GM19463 (cell line): Measurements from ENCODE around the gene HEXIM1.

ENCODE experiments used
- ATAC-seq: cut with Tn5 transposase; IDR thresholded peaks from one replicate; pipeline ENCODE4 v1.9.1; 2021; ENCODE audit warnings: mild to moderate bottlenecking, moderate library complexity; ENCODE audit not compliant: unreplicated experiment

The HEXIM1 gene, protein sequence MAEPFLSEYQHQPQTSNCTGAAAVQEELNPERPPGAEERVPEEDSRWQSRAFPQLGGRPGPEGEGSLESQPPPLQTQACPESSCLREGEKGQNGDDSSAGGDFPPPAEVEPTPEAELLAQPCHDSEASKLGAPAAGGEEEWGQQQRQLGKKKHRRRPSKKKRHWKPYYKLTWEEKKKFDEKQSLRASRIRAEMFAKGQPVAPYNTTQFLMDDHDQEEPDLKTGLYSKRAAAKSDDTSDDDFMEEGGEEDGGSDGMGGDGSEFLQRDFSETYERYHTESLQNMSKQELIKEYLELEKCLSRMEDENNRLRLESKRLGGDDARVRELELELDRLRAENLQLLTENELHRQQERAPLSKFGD

DNA sequence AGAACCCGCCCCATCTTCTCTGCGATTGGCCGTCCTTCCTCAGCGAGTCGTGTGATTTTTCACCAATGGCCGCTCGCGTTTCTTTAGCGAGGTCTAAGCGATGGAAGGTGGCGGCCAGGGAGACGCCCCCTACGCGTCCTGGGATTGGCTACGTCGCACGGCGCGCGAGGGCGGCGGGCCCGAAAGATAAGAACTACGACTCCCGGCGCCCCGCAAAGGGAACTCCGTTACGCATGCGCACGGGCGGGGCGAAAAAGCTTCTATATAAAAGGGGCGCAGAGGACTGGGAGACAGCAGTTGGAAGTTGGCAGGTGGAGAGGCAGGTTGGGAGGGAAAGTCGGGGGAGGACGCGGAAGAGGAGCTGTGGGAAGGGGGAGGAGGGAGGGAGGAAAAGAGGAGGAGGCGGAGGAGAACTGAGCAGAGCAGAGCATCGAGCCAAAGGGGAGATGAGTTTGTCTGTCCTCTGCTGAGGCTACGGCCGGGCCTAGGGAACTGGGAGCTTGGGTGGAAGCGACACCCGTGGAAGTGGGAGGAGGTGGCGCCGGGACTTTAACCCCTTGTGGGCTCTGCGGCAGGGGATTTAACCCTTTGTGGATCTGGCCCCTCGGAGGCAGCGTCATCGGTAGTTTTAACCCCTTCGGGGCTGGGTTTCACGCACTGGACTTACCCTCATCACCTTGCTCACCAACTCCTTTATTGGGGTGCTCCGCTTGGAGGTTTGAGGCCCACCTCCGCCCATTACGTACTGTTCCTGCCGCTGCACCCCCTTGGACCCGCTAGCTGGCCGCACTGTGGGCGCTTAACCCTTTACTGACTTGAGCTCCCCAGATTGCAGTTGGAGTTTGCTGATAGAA lies at the start of gene HEXIM1:
TSS of gene HEXIM1 (plus strand) at position 293 of the 854 bp plus-strand sequence. CDS start 716 bp downstream, outside the sequence.
- ATAC-seq, result peak; percentile 73

DNA sequence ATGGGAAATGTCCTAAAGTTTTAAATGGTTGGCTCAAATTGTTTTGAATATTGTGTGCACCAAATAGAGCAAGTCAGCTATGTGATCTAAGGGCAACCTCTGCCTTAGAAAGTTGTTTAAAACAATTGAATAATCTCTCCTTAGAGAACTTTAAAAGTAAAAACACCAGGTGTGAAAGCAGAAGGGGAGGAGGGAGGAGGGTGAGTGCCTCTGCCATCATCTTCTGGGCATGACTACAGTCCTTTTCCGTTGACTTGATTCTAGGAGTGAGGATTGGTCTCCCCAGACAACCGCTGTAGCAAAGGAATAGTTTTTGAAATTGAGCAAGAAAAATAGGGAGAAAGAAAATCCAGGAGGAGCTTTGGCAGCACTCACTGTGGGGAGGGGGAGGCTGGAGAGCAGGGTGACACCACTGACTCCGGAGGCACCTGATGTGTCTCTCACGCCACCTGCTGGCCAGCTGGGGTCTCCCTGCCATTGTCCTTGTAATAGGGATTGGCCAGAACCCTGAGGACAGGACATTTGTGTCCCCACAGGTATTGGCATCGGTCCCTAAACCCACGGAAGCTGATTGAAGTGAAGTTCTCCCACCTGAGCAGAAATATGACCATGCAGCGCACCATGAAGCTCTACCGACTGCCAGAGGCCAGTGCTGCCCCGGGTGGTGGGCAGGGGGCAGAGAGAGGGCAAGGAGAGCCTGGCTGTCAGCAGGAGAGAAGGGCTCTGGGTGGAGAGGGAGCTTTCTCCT lies 49.2 kb upstream of the HEXIM1 start:
- ATAC-seq, result no peak

DNA sequence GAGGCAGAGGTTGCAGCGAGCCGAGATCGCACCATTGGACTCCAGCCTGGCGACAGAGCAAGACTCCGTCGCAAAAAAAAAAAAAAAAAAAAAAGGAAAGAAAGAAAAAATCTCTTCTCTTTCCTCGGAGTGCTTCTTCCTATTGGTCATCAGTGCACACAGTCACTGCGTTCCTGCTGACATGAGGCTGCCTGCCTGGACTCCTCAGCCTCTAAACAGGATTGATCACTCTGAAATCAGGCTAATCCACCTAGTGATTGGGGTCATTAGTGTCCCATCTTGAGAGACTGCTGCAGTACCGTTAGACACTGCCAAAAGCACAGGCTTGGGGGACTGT lies 46.8 kb upstream of the HEXIM1 start:
- ATAC-seq, result no peak

DNA sequence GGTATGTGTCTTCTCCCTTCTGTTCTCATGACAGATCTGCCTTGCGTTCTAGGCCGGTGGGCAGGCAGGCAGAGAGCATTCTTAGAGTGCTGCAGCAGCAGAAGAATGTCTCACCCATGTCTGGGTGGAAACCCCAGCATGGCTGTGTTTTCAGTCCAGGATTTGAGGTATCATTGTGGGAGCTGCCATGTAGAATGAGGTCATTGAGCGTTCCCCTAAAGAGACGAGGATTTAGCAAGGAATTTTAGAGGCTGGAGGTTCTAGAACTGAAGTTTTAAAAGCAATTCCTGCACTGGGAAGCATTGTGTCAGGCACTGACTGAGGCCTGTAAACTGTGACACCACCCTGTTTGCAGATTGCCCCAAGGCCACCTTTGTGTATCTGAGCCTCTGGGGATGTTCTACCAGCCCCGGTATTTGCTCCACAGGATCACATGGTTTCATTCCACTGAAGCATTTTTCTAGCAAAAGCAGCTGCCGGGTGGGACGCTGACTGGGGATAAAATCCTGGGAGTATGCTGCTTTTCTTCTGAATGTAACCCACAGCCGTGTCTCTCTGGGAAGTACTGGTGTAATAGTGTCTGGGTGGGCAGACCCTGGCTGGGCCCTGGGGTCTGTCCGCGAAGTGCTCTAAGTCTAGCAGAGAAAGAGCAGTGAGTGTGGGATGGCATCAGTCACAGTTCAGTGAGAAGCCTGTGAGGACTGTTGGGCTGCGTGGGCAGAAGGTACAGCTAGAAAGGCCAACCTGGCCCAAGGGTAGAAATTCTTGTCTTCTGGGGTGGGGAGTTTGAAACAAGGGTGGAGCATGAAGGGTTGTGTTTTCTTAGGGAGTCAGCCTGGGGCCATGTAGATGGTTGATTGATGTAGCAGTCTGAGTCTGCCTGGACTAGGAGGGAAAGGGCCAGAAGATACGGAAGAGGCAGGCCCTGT lies 46.1 kb upstream of the HEXIM1 start:
- no peak for ATAC-seq

DNA sequence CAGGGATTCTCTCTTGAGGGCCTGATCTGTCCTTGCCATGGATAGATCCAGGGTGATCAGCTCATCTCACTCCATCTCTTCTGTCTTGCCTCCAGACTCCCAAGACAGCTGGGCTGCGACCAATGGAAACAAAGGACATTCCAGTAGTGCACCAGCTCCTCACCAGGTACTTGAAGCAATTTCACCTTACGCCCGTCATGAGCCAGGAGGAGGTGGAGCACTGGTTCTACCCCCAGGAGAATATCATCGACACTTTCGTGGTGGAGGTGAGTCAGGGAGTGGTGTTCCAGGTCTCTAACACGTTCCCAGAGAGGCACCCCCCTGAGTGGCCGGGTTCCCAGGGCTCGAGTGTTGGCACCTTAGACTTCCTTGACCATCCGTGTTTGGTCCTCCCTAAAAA lies 45.4 kb upstream of the HEXIM1 start:
- ATAC-seq, result no peak

DNA sequence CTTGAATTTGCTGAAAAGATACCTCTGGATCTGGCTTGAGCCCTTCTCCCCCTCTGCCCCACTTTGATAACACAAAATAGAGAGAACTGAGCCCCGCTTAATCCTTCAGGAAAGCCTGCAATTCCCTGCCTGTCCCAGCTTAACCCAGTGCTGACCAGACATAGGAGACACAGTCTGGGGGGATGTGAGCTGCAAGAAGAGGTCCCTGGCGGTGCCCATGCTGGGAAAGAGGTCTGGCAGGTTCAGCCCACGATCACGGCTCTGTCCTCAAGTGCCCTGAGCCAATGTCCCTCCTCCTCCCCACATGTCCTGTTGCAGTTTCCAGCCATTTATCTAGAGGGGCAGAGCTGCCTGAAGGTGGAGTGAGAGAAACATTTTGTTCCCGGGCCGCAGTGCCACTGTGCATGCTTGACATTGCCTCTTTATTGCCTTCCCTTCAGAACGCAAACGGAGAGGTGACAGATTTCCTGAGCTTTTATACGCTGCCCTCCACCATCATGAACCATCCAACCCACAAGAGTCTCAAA lies 44.9 kb upstream of the HEXIM1 start:
- no peak for ATAC-seq

DNA sequence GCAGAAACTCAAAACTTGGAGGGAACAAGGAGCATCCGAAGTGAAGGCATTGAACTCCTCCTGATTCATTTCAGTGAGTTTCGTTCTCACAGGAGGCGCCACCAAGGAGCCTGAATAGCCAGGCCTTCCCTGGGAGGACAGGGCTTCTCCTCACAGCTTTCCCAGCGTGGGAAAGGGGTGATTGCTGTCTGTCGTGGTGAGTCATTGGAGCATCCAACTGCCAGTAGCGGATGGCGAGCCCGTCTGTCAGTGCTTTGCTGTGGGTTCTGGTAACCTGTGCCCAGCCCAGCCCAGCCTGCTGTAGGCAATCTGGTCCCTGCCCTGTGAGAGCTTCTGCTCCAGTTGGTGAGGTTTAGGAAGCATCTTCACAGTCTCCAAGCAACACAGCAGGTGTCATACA lies 44.2 kb upstream of the HEXIM1 start:
- ATAC-seq, result no peak

DNA sequence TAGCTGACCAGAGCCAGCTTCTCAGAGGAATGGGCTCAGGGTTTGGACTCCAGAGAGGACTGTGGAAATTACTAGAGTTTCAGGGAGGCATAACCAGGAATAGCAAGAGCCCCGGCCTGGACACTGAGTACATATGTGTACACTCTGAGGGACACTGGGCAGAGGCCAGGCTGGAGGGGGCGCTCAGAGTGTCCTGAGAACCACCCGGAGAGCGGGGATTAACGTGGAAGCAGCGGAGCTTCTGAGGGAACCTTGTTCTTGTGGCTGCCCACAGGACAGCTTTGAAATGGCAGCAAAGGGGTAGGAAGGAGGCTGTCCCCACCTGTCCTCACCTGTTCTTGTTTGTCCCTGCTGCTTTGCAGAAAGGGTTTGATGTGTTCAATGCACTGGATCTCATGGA lies 43.8 kb upstream of the HEXIM1 start:
- ATAC-seq, result no peak

DNA sequence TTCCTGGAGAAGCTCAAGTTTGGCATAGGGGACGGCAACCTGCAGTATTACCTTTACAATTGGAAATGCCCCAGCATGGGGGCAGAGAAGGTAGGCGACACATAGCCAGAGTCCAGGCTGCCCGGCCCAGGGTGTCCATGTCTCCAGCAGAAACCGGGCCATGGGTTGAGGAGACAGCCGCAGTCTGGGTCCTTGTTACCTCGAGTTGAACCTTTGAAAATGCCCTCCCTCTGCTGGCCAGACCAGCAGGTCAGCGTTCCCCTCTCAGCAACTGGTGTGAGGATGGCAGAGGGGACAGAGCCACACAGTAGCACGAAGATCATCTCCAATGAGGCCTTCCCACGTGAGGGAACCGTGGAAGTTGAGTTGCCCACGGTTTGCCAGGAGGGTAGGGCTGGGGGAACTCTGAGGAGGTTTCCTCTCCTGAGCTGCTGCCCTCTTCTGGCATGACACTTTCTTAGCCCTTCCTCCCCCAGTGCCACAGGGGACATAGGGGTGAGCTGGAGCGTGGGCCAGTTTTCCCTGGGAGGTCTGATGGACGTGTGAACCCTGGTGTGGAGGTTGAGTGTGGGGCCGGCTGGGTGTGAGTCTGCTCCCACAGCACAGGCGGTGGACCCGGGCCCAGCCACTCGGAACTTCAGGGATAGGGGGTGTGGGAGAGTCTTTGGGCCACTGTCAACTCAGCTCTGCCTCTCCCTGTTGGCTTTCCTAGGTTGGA lies 43.2 kb upstream of the HEXIM1 start:
- ATAC-seq, result no peak

DNA sequence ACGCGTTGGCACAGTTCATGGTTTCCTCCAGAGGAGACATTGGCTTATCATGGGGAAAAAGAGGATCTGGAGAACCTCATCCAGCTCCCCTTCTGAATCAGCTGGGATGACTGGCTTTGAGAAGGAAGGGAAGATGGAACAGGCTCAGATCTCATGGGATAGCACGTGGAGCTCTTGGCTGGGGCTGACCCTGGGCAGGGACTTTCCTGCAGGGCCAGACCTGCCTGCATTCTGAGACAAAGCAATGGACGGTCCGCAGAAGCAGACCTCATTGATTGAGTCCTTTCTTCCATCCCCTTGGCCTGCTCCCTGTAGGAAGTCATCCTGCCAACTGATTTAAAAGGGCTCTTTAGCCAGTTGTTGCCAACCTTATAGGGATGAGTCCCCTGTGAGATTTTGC lies 42.2 kb upstream of the HEXIM1 start:
- ATAC-seq, result no peak

DNA sequence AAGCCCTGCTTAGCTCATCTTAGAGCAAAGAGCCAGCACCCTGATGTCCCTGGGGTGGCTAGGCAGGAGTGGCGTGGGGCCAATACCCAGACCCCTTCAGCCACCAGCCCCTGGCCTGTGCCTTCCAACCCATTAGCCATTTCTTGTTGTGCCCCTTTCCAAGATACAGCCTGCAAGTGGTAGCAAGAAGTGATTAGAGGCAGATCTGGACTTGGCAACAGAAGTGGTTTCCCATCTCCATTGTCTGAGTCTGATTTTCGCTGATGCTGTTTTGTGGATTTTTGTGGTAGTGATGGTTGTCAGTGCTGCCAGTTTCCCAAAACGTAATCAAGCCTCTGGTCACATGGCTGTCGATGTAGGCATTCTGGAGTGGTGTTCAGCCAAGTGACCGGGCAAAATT lies 41.7 kb upstream of the HEXIM1 start:
- ATAC-seq, result no peak

DNA sequence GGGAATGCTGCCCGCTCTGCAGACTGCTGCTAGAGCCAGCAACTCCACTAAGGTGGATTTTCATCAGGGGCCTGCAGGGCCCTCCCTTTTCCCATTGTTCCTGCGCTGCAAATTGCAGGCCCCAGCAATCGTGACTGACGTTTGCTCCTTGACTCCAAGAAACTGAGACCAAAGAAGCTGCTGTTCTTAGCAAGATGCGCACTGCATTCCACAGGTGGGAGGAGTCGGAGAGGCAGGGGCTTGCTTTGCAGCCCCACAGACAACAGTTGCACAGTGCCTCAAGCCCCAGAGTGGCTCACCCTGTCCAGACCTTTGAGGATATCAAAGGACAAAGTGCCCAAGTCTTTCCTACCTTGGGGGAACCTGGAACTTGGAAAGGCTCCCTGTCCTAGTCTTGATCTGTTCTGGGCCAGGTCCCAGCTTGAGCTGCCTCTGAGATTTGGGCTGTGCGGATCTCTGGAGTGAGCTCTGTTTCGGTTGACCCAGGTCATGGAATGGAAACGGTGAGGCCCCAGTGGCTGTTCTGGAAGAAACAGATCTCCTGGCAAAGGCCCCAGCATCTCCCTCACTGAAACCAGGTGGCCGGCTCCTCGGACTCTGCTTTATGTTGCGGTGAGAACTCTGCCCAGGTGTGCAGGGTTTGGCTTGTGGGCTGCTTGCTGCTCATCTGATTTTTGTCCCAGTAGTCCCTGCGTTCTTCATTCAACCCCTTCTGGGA lies 40.8 kb upstream of the HEXIM1 start:
- no peak for ATAC-seq

DNA sequence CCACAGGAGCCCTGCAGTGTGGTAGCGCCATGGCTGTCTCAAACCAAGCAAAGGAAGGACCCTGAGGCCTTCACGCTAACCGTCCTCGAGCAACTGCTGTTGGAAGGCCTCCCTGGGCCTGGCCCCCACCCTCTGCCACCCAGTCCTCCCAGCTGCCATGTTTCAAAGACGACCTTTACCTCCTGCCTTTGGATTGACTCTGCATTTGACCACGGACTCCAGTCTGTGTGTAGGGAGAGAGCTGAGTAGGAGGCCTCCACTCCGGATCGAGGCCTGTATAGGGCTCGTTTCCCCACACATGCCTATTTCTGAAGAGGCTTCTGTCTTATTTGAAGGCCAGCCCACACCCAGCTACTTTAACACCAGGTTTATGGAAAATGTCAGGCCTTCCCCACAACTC lies 40.2 kb upstream of the HEXIM1 start:
- no peak for ATAC-seq

DNA sequence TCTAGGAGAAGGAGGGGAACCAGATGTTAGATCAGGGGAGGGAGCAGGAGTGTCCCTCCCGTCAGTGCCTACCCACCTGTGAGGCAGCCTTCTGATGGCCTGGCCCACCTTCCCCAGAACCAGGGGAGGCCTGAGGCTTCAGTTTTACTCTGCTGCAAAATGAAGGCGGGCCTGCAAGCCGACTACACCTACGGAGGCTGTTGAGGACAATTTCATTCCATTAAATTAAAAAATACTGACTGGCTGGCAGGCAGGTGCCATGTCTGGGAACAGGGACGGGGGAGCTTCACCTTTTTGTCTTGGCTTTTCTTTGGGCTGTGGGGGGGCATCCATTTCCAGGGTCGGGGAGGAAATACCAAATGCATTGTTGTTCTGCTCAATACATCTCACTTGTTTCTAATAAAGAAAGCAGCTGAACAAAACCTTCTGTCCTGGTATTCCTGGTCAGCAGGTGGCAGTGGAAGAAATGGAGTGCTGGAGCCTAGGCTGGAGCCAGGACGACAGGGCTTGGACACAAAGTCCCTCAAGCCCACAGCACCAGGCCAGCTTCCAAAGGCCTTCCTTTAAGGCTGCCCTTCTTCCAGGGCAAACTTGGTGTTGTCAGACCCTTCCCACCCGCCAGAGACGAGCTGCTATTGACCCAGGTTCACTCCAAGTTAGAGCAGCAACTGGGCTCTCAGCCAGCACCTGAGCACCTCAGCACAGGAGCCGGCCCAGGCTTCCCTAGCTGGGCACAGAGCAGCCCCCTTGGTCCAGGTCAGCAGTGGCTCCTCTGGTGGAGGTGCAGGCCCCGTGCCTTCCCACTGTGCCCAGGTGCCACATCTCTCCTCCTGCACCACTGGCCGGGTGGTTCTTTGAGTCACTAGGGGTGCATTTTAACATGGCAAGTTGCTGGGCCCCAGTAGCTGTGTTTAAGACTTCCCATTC lies 39.4 kb upstream of the HEXIM1 start:
- ATAC-seq, result no peak

DNA sequence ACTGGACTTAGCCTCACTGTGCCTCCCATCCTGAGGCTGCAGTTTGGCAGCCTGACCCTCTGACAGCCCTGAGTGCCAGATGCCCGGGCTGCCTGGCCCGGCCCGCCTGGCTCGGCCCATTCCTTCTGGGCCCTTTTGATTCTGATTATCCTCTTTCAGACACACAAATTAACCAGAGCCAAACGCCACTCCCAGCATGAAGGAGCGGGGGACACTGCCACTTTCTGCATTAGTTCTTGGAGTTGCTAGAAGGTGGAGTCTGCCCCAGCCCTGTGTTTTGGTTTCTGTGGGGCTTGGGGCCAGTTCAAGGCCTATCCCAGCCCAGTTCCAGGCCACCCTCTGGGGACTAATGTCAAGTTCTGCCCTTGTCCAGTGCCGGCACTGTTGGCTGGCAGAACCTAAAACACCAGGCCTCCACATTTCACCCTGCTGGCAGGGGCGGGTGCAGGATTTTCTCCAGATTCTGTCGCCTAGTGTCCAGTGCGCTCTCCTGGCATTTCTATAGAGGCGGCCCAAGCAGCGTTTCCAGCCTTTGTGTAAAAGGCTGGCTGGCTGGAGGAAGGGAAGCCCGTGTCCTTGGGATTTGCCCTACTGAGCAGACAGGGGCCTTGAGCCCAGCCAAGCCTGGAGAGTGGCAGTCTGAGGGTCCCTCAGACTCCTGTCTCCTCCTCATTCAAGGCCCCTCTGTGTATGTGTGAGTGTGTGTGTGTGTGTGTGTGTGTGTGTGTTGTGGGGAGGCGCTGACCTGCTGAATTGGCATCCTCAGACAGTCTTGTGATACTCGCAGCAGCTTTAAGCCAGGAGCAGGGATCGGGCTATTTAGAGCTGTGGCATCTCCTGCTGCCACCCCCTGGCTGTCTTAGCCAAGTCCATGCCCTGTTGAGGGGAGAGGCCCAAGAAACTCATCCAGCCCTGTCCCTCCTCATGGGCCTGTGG lies 37.3 kb upstream of the HEXIM1 start:
- no peak for ATAC-seq

DNA sequence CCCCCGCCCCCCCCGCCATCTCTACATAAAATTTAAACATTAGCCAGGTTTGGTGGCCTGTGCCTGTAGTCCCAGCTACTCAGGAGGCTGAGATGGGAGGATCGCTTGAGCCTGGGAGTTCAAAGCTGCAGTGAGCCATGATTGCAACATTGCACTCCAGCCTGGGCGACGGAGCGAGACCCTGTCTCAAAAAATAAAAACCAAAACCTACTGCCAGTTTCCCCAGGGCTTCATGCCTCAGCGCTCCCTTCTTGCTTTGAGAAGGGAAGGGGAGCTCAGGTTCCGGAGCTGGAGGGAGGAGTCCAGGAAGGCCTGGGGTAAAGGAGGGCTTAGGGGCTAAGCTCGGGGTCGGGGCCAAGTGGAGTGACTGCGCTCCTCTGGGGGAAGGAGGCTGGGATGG lies 36.4 kb upstream of the HEXIM1 start:
- ATAC-seq, result no peak
